H4 (cell line): ENCODE measurements around the gene FASTK. TPM values are rescaled to one million over a fixed set of nuclear protein-coding genes. Genes with fewer than 3 reads are reported as not detected.
"Not testable (repeated sequence)": the region's sequence is repeated elsewhere in the genome, so short reads cannot be mapped to it uniquely, and the experiment has no call there.

Experiments
- DNase-seq: peaks from one replicate; pipeline ENCODE4 v3.0.0-alpha.2; 2015; ENCODE audit warnings: low spot score
- total RNA-seq: library from RNA; depleted of rRNA; stranded (reverse); fragments of >200 nt; shearing (Covaris generic); gene quantifications from 2 replicates; pipeline ENCODE4 v1.2.3, GENCODE V29; 2014

The FASTK gene
- total RNA-seq, 1 experiment from 2014 or later: 70.0 TPM

- DNase-seq: no peak
Measured at GRCh38 chr7:151047976-151048815, 32.4 kb downstream of the FASTK start, which contains the start of gene ASIC3. Gene ASIC3, plus strand, starts transcription at chr7:151048531. Its CDS starts 355 bp downstream, at chr7:151048886.

- peak; percentile 76 for DNase-seq
Measured at GRCh38 chr7:151046603-151047573, 33.7 kb downstream of the FASTK start.

- no peak for DNase-seq
Measured at GRCh38 chr7:151045967-151046366, 34.6 kb downstream of the FASTK start.

- DNase-seq: no peak
Measured at GRCh38 chr7:151045262-151045661, 35.3 kb downstream of the FASTK start.

- no peak for DNase-seq
Measured at GRCh38 chr7:151043959-151044358, 36.6 kb downstream of the FASTK start.

GRCh38 chr7:151043449-151043848 lies 37.2 kb downstream of the FASTK start:
- DNase-seq: not testable (repeated sequence)

- DNase-seq: no peak
Measured at GRCh38 chr7:151040616-151041375, 39.8 kb downstream of the FASTK start.

- DNase-seq: no peak
Measured at GRCh38 chr7:151039850-151040548, 40.6 kb downstream of the FASTK start.

GRCh38 chr7:151038951-151039849 lies 41.4 kb downstream of the FASTK start:
- peak; percentile 90 for DNase-seq

GRCh38 chr7:151035902-151036301 lies 44.7 kb downstream of the FASTK start:
- no peak for DNase-seq

- no peak for DNase-seq
Measured at GRCh38 chr7:151035026-151035717, 45.4 kb downstream of the FASTK start.

- no peak for DNase-seq
Measured at GRCh38 chr7:151034312-151035025, 46.1 kb downstream of the FASTK start.

- no peak for DNase-seq
Measured at GRCh38 chr7:151033864-151034249, 46.8 kb downstream of the FASTK start.

- DNase-seq: no peak
Measured at GRCh38 chr7:151032936-151033863, 47.4 kb downstream of the FASTK start.

- no peak for DNase-seq
Measured at GRCh38 chr7:151031011-151031410, 49.6 kb downstream of the FASTK start.

GRCh38 chr7:151028948-151029501 lies 51.6 kb downstream of the FASTK start:
- no peak for DNase-seq
